ENCODE results near the gene ARHGEF38. TPM values are rescaled to one million over a fixed set of nuclear protein-coding genes. Genes with fewer than 3 reads are reported as not detected.

The ARHGEF38 gene
- total RNA-seq, 1 donor from 2014 or later = 0.46 TPM

GRCh38 chr4:105657117-105657765 lies 104.8 kb downstream of the ARHGEF38 start:
- TF ChIP-seq CTCF (conservative IDR thresholded peaks at IDR 0.05; ENCODE audit: low read depth, low read length) = no peak
- no peak overlapping the region for H3K4me3 ChIP-seq (ENCODE audit: low read depth, low read length)
- no peak for DNase-seq (ENCODE audit: low read depth)

GRCh38 chr4:105659190-105659589 lies 106.8 kb downstream of the ARHGEF38 start:
- TF ChIP-seq CTCF (conservative IDR thresholded peaks at IDR 0.05; ENCODE audit: low read depth, low read length) = no peak
- no peak overlapping the region for H3K4me3 ChIP-seq (ENCODE audit: low read depth, low read length)
- DNase-seq (ENCODE audit: low read depth) = no peak

- no peak for TF ChIP-seq CTCF (conservative IDR thresholded peaks at IDR 0.05; ENCODE audit: low read depth, low read length)
- H3K4me3 ChIP-seq (ENCODE audit: low read depth, low read length) = no peak overlapping the region
- no peak for DNase-seq (ENCODE audit: low read depth)
Observed at GRCh38 chr4:105661028-105661427, 108.6 kb downstream of the ARHGEF38 start.

- TF ChIP-seq CTCF (conservative IDR thresholded peaks at IDR 0.05; ENCODE audit: low read depth, low read length) = no peak
Observed at GRCh38 chr4:105662935-105663675, 110.7 kb downstream of the ARHGEF38 start.

GRCh38 chr4:105666693-105667092 lies 114.3 kb downstream of the ARHGEF38 start:
- peak; percentile 31 for DNase-seq (ENCODE audit: low read depth)
- TF ChIP-seq CTCF (conservative IDR thresholded peaks at IDR 0.05; ENCODE audit: low read depth, low read length) = peak; percentile 52
- no peak overlapping the region for H3K4me3 ChIP-seq (ENCODE audit: low read depth, low read length)

More at GRCh38 chr4:105662935-105663675, 110.7 kb downstream of the ARHGEF38 start:
- DNase-seq (ENCODE audit: low read depth) = no peak
- H3K4me3 ChIP-seq (ENCODE audit: low read depth, low read length) = no peak overlapping the region

GRCh38 chr4:105670684-105671083 lies 118.3 kb downstream of the ARHGEF38 start:
- no peak for DNase-seq (ENCODE audit: low read depth)
- TF ChIP-seq CTCF (conservative IDR thresholded peaks at IDR 0.05; ENCODE audit: low read depth, low read length) = no peak
- H3K4me3 ChIP-seq (ENCODE audit: low read depth, low read length) = no peak overlapping the region
